ENCODE data around the gene LAMA3. TPM values are rescaled to one million over a fixed set of nuclear protein-coding genes. Genes with fewer than 3 reads are reported as not detected.

The LAMA3 gene
- total RNA-seq, 1 experiment from 2014 or later = 5.6 TPM

GRCh38 chr18:23776306-23776705, 87.1 kb downstream of the LAMA3 start:
- Histone ChIP-seq H3K9me2 (ENCODE audit: insufficient read depth) (no peaks in the 10 kb centered on the region), H4K20me1 (ENCODE audit: insufficient read depth) (no peaks in the 10 kb centered on the region), H3K9ac (ENCODE audit: low read length) (no peak overlapping the region), H3K79me2 (ENCODE audit: insufficient read depth, low read length) (no peaks in the 10 kb centered on the region), H3K27me3 (ENCODE audit: insufficient read depth, low read length) (no peaks in the 10 kb centered on the region), H3K4me2 (ENCODE audit: low read length) (no peak overlapping the region), H3K4me1 (ENCODE audit: control insufficient read depth in 1 of 2, insufficient read depth in 2 of 2, low read length in 2 of 2) (peaks cover 0 to 7% of the 10 kb centered on the region in 2 experiments; a peak in 2 of 4 replicates), H3K4me3 (replicated peaks in 1 of 2; ENCODE audit: low read depth in 1 of 2, low read length in 2 of 2) (no peak overlapping the region), H3K27ac (ENCODE audit: low read depth, low read length) (no peak overlapping the region), H2AFZ (ENCODE audit: low read depth, low read length, poor library complexity, severe bottlenecking) (no peak overlapping the region), H3K36me3 (ENCODE audit: control insufficient read depth in 1 of 2, insufficient read depth in 2 of 2, low read length in 2 of 2) (no peaks in the 10 kb centered on the region), H3K9me3 (ENCODE audit: control insufficient read depth in 1 of 2, insufficient read depth in 1 of 2, low read depth in 1 of 2, low read length in 2 of 2) (no peaks in the 10 kb centered on the region)
- no peak for ATAC-seq
- ChIA-PET CTCF (no interaction called here), POLR2A (no interaction called here), RAD21 (ENCODE audit: low non-redundant PET in 1 of 2, low total read pairs in 2 of 2, uncharacterized antibody in 2 of 2, unreplicated experiment in 2 of 2) (no interaction called here)
- TF ChIP-seq YY1 (IDR thresholded peaks at IDR 0.05; ENCODE audit: extremely low read depth, insufficient replicate concordance, low read depth, low read length) = no peak
- no peak for TF ChIP-seq JUND (IDR thresholded peaks at IDR 0.05)
- no peak for TF ChIP-seq ZNF274 (IDR thresholded peaks at IDR 0.05; ENCODE audit: low read depth, low read length)
- TF ChIP-seq ELF1 (IDR thresholded peaks at IDR 0.05; ENCODE audit: borderline replicate concordance, low read depth) = no peak
- TF ChIP-seq, protein P1, sequence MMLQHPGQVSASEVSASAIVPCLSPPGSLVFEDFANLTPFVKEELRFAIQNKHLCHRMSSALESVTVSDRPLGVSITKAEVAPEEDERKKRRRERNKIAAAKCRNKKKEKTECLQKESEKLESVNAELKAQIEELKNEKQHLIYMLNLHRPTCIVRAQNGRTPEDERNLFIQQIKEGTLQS (IDR thresholded peaks at IDR 0.05) = no peak
- TF ChIP-seq, protein P2, sequence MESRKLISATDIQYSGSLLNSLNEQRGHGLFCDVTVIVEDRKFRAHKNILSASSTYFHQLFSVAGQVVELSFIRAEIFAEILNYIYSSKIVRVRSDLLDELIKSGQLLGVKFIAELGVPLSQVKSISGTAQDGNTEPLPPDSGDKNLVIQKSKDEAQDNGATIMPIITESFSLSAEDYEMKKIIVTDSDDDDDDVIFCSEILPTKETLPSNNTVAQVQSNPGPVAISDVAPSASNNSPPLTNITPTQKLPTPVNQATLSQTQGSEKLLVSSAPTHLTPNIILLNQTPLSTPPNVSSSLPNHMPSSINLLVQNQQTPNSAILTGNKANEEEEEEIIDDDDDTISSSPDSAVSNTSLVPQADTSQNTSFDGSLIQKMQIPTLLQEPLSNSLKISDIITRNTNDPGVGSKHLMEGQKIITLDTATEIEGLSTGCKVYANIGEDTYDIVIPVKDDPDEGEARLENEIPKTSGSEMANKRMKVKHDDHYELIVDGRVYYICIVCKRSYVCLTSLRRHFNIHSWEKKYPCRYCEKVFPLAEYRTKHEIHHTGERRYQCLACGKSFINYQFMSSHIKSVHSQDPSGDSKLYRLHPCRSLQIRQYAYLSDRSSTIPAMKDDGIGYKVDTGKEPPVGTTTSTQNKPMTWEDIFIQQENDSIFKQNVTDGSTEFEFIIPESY (IDR thresholded peaks at IDR 0.05; ENCODE audit: extremely low read depth, insufficient replicate concordance, low read length) = no peak
- no peak for TF ChIP-seq TCF7L2 (IDR thresholded peaks at IDR 0.05; ENCODE audit: borderline replicate concordance, extremely low read depth, insufficient read depth, insufficient read length)
- no peak for TF ChIP-seq RAD21 (IDR thresholded peaks at IDR 0.05; ENCODE audit: low read depth)
- no peak for DNase-seq (ENCODE audit: low read depth, low spot score)
- no TSS peak for BruUV-seq (replicated peaks)
- intact Hi-C loops (cut with micrococcal nuclease) = no loop called here

Data from HCT116 (cell line).